GM18868 (cell line): ENCODE measurements around the gene HDHD3.
A peak's percentile ranks its signal among the peaks of the same experiment; 100 is the strongest.
"Not testable (repeated sequence)": the region's sequence is repeated elsewhere in the genome, so short reads cannot be mapped to it uniquely, and the experiment has no call there.

Experiments used
- ATAC-seq: cut with Tn5 transposase; IDR thresholded peaks from one replicate; pipeline ENCODE4 v1.9.1; 2021; ENCODE audit warnings: mild to moderate bottlenecking, moderate library complexity; ENCODE audit not compliant: unreplicated experiment

Gene HDHD3

GRCh38 chr9:113368348-113368981 is 8.3 kb downstream of the HDHD3 start:
- ATAC-seq, result no peak

DNA sequence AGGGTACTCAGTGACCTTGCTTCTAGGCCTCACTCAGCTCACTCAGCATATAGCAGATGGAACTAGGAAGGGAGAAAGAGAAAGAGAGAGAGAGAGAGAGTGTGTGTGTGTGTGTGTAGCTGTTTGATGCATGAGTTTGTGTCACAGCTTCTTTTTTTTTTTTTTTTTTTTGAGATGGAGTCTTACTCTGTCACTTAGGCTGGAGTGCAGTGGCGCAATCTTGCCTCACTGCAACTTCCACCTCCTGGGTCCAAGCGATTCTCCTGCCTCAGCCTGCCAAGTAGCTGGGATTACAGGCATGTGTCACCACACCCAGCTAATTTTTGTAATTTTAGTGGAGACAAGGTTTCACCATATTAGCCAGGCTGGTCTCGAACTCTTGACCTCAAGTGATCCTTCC is 11.1 kb downstream of the HDHD3 start:
- ATAC-seq, result not testable (repeated sequence)

DNA sequence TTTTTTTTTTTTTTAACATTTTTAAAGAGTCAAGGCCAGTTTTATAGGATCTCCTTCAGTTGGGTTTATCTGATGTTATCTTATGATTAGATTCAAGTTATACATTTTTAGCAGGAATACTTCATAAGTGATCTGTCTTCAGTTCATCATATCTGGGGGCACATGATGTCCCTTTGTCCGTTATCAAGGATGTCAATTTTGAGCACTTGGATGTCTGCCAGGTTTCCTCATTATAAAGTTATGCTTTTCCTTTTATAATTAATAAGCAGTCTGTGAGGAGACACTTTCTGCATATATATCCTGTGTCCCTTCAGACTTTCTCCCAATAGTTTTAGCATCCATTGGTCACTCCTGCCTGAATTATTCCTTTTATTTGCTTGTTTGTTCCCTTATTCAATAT is 11.8 kb downstream of the HDHD3 start:
- ATAC-seq, result no peak

DNA sequence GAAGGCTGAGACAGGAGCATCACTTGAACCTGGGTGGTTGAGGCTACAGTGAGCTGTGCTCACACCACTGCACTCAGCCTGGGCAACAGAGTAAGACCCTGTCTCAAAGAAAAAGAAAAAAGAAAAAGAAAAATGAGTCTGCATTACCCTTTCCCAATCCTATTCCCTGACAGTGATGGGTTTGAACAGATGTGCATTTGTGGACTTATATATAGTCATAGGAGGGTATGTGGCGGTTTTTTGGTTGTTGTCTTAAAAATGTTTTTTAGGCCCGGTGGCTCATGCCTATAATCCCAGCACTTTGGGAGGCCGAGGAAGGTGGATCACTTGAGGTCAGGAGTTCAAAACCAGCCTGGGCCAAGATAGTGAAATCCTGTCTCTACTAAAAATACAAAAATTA is 13.4 kb downstream of the HDHD3 start:
- no peak for ATAC-seq

GRCh38 chr9:113361304-113362018 is 15.3 kb downstream of the HDHD3 start:
- no peak for ATAC-seq

DNA sequence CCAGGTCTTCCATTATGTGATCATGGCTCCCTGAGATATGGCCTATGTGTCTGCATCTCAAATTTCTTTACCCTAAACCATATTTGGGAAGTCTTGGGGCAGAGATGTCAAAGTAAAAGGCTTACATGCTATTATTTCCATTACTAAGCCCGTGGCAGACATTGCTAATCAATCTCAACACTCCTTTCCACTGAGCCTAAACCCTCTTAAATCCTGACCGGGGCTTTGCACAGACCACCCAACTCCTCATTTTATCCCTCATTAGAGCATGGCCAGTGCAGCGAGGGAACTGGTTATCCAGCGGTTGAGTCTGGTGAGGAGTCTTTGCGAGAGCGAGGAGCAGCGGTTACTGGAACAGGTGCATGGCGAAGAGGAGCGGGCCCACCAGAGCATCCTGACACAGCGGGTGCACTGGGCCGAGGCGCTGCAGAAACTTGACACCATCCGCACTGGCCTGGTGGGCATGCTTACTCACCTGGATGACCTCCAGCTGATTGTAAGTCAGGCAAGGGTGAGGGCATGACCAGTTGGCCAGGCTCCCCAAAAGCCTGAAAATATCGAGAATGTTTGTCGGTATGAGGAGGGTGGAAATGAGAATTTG is 16.4 kb downstream of the HDHD3 start:
- no peak for ATAC-seq

- no peak for ATAC-seq
These were observed 17.4 kb downstream of the HDHD3 start for GRCh38 chr9:113359385-113359784.

GRCh38 chr9:113356686-113357292 is 20.0 kb downstream of the HDHD3 start:
- no peak for ATAC-seq

DNA sequence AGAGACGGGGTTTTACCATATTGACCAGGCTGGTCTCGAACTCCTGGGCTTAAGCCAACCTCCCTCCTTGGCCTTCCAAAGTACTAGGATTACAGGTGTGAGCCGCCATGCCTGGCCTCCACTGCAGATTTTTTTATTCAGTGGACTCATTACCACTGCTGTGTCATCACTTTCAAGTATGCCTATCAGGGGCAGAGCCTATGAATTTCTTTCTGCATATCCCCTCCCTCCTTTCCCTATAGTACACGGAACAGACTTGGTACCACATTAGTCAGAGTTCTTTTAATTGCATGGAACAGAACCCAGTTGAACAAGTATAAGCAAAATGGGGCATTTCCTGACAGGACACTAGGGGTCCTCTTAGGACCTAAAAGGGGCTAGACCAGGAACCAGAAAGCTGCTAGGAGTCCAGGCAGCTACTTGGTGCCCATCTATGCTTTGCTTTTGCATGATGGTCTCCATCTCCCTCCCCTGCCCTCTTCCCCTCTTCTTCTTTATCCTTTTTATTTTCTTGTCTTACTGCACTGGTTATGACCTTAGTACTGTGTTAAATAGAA is 21.7 kb downstream of the HDHD3 start:
- no peak for ATAC-seq

DNA sequence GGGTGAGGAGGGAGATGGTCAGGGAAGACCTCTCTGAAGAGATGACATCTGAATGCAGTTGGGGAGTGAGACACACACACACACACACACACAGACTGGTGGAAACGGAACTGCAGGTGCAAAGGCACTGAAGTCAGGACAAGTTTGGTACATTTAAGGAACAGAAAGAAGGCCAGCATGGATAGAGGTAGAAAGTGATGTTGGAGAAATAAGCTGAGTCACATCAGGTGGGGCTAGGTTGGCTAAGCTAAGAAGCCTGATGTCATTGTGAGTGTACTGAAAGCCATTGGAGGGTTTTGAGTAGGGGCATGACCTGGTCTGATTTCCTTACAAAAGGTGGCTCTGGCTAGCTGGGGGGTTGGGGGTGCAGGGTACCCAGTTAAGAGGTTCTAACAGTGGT is 24.4 kb downstream of the HDHD3 start:
- no peak for ATAC-seq

DNA sequence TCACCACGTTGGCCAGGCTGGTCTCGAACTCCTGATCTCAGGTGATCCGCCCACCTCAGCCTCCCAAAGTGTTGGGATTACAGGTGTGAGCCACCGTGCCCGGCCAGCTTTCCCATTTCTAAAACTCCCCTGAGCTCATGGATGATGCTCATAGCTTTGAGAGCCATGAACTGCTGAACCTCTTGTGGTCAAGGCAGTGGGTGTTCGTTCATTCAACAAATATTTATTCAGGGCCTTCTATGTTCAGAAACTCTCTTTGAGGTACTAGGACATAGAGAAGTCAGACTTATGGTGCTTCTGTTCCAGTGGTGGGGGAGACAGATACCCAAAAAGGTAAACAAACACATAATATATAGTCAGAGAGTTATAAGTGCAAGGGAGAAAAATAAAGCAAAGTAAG is 24.8 kb downstream of the HDHD3 start:
- ATAC-seq, result no peak

GRCh38 chr9:113350937-113351336 is 25.8 kb downstream of the HDHD3 start:
- ATAC-seq, result peak; percentile 33

DNA sequence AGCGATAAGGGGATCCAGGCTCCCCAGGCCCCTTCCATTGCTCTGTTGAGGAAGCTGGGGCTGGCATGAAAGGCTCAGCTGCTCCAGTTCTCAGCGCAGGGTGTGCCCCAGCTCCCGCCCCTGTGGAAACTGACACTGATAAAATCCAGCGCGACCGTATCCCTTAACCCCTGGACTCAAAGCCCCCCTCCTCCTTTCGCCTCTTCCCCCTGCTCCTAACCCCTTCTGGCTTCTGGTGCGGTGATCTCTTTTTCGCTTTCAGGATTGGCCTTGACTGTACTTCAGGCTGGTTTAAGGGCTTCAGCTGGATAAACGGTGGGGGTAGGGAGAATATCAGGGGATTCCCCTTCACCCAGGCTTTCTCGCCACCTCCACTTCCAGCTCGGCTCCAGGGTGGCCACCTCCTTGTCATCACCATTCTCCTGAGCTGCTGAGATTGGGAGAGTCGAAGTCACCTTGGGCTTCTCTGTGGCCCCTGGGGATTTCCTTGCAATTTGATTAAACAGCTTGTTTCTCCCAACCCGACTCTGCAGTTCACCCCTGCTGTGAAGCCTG is 26.6 kb downstream of the HDHD3 start:
- peak; percentile 14 for ATAC-seq

DNA sequence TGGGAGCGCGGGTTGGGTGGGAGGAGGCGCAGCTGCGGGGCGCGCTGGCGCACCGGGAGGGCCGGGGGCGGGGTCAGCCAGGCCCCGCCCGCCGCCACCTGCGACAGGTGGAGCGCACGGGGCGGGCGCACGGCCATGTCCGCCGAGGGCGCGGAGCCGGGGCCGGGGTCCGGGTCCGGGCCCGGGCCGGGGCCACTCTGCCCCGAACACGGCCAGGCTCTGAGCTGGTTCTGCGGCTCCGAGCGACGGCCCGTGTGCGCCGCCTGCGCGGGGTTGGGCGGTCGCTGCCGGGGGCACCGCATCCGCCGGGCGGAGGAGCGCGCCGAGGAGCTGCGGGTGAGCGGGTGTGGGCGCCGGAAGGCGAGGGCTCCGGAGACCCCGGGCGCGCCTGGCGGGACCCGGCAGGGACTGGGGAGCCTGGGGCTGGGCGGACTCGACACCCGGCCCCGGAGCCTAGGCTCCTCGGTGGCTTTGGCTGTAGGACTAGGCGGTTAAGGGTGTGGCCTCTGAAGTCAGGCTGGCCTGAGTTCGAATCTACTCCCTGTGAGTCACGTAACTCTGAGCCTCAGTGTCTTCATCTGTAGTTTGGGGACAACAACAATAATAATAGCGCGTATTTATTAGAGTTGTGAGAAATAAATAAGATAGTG is 27.2 kb downstream of the HDHD3 start, which contains the start of gene BSPRY:
BSPRY (plus strand) TSS at position 97 of the 650 bp plus-strand sequence; CDS start at position 136, 39 bp downstream.
- peak; percentile 43 for ATAC-seq

DNA sequence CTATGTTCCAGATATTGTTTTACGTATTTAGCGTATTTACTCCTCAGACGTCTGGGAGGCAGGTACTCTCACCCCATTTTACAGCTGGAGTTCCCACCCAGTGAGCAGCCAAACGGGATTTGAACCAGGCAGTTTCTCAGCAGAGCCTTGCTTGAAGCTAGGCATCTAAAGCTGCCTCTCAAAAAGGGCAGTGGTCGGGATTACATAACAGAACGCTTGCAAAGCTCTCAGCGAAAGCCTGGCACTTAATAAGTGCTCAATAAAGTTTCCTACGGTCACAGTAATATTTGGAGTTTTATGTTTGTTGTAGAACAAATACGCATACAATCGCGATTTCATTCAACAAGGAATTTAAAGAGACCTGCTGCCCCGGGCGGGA is 27.7 kb downstream of the HDHD3 start:
- no peak for ATAC-seq

GRCh38 chr9:113348437-113348836 is 28.3 kb downstream of the HDHD3 start:
- ATAC-seq, result no peak

DNA sequence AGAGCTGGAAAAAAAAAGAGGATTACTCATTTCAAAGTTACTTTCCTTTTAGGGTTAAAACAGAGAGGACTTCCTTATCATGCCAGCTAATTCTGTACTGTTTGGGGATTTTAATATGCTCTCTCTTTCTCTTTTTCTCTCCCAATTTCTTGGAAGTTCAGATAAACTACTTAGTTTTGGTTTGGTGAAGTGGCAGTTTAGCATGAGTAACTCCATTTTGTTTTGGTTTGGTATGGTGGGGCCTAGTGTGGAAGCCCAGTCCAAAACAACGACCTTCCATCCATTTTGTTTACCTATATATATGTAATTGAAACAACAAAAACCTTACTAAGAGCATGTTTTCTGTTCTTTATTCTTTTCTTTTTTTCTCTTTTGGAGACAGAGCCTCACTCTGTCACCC is 31.1 kb downstream of the HDHD3 start:
- no peak for ATAC-seq

- no peak for ATAC-seq
These were observed 31.6 kb downstream of the HDHD3 start for GRCh38 chr9:113345190-113345589.

DNA sequence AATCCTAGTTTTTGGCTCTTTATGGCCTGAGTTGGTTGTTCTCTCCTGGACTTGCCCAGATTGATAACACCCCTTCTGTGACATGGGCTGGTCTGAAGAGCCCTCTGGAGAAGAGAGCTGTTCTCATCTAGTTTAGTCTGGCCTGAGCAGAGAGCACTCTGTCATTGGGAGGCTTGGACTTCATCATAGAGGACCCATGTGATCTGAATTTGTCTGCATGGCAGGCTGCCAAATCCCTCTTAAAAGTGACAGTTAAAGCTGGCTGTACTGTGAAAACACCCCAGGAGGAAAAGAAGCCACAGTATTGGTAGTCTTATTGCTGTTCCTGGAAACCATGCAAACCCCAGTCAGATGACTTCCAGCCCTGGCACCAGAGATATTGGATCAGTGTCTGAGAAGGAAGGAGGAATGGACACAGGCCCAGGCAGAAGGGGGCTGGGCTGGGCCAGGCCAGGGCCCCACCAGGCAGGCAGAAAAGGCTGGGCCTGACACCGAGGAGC is 33.0 kb downstream of the HDHD3 start:
- no peak for ATAC-seq

DNA sequence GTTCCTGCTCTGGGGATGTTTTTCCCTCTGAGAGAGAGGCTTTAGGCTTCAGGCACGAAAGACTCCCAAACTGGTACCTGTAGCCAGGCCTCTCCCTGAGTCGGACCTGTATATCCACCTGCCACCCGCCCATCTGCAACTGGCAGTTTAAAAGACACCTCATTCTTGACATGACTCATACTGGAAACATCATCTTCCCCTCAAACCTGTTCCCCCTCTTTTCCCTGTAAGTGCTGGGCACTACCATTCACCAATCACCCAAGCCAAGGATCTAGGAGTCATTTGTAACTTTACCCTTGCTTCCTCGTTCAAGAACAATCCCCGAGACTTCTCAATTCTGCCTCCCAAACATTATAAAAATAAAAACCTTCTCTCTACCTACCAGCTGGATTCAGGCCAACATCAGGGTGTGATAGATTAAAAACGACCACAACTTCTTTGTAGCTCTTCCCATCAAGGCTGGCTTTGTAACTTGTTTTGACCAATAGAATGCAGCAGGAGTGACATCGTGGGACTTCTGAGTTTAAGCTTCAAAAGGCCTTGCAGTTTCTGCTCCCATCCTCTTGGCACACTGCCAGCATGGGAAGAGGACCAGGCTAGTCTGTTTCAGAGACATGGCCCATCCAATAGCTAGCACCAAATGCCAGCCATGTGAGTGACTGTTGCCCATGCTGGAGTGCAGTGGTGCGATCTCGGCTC is 34.9 kb downstream of the HDHD3 start:
- ATAC-seq, result no peak
